Astrocyte (in vitro differentiated cells and primary cell): ENCODE data around the gene SYDE1.

Experiments used
- EZH2 ChIP-seq: IDR thresholded peaks from 2 replicates; pipeline ENCODE4 v1.6.1; 2012; ENCODE audit warnings: mild to moderate bottlenecking, low read length, inconsistent platforms; ENCODE audit not compliant: insufficient read depth
- TF ChIP-seq, protein P1 (sequence below): IDR thresholded peaks from 2 replicates; pipeline ENCODE4 v1.5.1; 2011; ENCODE audit warnings: low read depth, mild to moderate bottlenecking, inconsistent platforms, low read length, moderate library complexity; ENCODE audit not compliant: insufficient read depth

- TF ChIP-seq, protein P1, sequence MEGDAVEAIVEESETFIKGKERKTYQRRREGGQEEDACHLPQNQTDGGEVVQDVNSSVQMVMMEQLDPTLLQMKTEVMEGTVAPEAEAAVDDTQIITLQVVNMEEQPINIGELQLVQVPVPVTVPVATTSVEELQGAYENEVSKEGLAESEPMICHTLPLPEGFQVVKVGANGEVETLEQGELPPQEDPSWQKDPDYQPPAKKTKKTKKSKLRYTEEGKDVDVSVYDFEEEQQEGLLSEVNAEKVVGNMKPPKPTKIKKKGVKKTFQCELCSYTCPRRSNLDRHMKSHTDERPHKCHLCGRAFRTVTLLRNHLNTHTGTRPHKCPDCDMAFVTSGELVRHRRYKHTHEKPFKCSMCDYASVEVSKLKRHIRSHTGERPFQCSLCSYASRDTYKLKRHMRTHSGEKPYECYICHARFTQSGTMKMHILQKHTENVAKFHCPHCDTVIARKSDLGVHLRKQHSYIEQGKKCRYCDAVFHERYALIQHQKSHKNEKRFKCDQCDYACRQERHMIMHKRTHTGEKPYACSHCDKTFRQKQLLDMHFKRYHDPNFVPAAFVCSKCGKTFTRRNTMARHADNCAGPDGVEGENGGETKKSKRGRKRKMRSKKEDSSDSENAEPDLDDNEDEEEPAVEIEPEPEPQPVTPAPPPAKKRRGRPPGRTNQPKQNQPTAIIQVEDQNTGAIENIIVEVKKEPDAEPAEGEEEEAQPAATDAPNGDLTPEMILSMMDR = no peak
- no peak for TF ChIP-seq EZH2
Observed at GRCh38 chr19:15062036-15062435, 45.2 kb upstream of the SYDE1 start.
